Pons (tissue), 1 donor: ENCODE results near the gene IFI27L2.
"Not testable (repeated sequence)": the region's sequence is repeated elsewhere in the genome, so short reads cannot be mapped to it uniquely, and the experiment has no call there.

Source experiments
- DNase-seq: peaks from one replicate; pipeline ENCODE4 v3.0.0-alpha.2; 2016; ENCODE audit warnings: low spot score

Gene IFI27L2

GRCh38 chr14:94129111-94129757 is at the start of gene IFI27L2:
TSS of gene IFI27L2 (minus strand) at chr14:94129604. CDS start at chr14:94129564, 40 bp downstream.
- DNase-seq: peak; percentile 89

DNA sequence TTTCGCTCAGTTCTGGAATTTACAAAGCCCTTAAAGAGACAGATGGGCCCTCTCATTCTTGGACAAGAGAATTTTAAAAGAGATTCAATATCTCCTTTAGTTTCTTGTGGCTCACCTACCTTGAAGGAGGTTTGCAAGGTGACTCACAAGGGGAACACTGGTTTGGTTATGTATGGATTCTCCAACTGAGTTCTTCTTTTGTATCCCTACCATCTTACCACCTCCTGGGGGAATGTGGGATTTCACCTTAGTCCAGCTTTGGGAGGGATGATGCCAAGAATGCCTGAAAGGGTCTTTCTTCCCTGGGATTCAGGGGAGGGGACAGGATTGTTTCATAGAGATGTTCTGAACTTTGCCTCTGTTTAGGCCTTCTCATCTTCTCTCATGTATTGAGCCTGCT is 48.4 kb upstream of the IFI27L2 start:
- no peak for DNase-seq

DNA sequence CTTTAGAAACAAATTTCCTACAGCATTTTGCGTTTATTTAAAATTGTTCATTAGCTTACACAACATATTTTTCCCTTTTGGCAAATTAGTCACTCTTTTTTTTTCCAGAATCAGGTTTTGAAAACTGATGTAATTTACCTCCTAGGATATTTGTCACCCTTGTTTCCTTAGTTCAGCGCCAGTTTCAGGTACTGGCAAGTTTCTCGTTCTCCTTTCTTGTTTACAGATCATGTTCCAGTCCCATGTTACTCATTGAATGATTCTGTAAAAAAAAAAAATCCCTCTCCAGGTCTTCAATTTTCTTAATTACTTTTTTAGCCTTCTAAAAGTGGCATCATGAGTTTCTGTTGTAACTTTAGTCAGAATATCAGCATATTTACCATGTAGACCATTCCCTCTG is 47.4 kb upstream of the IFI27L2 start:
- DNase-seq: no peak

GRCh38 chr14:94175747-94176146 is 46.3 kb upstream of the IFI27L2 start:
- DNase-seq: no peak

DNA sequence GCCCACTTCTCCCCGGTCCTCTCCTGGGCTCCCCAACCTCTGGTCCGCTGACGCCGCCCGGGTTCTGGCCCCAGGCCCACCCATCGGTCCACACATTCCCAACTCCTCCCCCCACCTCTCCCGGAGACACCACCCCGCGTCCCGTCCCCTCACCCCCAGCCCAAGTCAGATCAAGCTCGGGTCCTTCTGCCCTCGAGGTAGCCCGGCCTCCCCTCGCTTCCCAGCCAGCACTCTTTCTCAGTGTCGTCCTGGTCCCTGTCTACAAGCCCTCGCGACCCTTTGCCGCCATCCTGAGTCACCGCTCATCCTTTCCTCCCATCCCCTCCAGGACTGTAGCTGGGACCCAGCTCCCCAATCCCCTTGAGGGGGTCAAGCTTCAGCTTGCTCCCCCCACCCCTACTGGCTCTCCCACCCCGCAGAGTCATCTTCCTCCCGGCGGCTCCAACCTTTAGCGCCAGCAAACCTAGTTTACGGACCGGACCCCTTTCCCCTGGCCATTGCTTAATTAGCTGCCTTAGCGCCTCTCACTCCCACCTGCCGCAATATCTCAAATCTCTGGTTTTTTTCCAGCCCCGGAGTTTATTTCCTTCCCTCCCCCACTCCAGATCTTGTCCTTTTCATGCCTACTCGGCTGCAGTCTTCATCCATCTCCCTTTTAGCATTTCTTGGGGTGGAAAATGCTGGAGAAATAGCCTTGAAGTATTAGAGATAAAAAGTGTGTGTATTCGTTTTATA is 45.8 kb upstream of the IFI27L2 start:
- no peak for DNase-seq

DNA sequence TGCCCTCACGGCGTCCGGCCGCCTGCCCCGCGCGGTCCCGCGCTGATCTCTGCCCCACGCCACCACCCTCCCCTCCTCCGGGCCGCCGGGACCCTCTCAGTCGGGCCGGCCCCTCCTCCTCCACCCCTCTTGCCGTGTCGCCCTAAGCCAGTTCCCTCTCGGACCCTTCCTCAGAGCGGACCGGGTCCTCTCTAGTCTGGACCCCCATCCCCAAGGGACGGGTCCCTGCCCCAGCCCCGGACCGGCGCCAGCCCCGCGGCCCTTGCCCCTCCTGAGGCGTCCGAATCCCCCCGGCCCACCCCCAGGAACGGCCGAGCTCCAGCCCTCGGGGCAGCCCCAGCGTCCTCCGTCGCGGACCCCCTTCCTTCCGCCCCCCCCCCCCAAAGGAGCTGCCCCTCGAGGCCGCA is 45.2 kb upstream of the IFI27L2 start:
- DNase-seq: no peak

GRCh38 chr14:94173885-94174603 is 44.6 kb upstream of the IFI27L2 start, which contains the start of gene PPP4R4:
TSS of gene PPP4R4 (plus strand) at chr14:94174322. CDS start at chr14:94174466, 144 bp downstream.
- DNase-seq: peak; percentile 68

DNA sequence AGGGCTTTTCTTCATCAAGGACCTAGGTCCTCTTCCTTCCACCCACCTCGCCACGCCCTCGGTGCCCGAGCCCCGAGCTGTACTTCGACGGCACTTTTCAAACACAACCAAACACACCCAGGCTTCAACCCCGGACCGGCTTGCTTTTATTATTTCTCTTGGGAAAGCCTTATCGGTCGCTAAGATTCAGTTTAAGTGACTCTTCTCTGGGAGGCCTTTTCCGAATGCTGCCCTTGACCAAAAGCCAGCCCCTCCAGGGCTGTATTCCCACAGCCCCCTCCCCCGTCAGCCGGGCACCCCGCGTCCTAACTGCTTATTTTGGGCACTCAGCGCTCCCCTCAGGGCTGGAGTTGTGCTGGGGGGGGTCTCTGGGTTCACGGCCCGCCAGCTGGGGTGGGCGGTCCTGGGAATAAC is 44.1 kb upstream of the IFI27L2 start:
- DNase-seq: no peak

GRCh38 chr14:94172545-94172944 is 43.1 kb upstream of the IFI27L2 start:
- DNase-seq: no peak

- no peak for DNase-seq
These were observed 41.8 kb upstream of the IFI27L2 start for GRCh38 chr14:94171208-94171607.

- no peak for DNase-seq
These were observed 40.7 kb upstream of the IFI27L2 start for GRCh38 chr14:94170136-94170535.

- no peak for DNase-seq
These were observed 36.3 kb upstream of the IFI27L2 start for GRCh38 chr14:94165744-94166143.

- DNase-seq: no peak
These were observed 35.5 kb upstream of the IFI27L2 start for GRCh38 chr14:94164685-94165431.

DNA sequence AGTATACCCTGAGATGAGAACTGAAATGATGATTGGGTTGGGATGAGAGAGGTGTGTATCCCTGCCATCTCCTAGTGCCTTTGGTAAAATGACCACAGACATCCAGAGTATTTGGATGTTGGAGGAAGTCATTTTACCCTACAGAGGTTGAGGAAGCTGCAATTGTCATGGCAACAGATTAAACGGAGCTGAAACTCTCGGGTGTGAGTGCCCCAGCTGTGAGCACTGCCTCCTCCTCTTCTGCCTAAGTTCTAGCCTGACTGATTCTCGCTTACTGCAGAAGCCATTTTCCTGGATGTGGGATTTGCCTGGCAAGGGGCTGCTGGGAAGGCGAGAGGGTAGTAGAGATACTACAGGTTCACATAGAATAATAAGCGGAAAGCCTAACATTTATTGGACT is 34.4 kb upstream of the IFI27L2 start:
- DNase-seq: no peak

- no peak for DNase-seq
These were observed 33.1 kb upstream of the IFI27L2 start for GRCh38 chr14:94162466-94162865.

DNA sequence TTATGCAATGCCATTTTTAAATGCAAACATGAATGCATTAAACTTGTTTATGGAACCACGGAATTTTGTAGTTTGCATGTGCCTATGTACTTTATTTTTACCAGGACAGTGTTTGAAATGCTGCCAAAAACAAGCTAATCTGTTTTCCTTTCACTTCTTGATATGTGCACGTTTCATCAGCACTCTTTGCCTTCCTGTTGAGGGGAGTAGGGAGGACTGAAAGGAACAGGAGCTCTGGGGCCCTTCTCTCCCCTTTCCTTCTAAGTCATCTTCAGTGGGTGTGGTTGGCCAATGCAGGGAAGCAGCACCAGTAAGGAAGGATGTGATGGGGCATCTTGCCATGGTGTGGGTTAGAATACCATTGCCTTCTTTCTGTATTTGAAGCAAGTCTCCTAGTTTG is 32.6 kb upstream of the IFI27L2 start:
- no peak for DNase-seq

- no peak for DNase-seq
These were observed 31.7 kb upstream of the IFI27L2 start for GRCh38 chr14:94161058-94161457.

DNA sequence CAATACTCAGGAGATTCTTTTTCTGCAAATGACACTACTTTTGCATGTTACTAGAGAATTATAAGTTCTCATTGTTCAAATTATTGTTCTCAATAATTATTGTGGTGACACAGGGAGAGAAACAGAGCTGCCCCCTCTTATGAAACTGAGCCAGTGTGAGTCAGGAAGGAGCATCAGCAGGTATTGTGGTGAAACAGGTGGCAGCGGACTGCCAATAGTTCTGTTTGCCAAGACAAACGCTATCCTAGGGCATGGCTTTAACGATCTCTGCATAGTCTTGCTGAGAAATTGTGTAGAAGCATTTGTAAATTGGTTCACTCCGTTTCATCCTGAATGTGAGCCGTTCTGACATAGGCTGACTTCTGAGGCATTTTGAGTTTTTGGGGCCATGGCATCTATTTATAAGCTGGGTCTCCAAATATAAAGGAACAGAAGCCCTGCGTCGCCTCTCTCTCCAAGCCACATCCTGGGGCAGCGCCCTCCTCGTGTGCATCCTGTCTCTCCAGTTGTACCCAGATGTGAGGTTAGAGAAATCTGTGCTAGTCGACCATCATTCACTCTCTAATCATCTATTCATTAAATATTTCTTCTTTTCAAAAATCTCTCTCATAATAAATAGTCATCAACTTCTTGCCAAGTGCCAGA is 29.0 kb upstream of the IFI27L2 start:
- DNase-seq: no peak

DNA sequence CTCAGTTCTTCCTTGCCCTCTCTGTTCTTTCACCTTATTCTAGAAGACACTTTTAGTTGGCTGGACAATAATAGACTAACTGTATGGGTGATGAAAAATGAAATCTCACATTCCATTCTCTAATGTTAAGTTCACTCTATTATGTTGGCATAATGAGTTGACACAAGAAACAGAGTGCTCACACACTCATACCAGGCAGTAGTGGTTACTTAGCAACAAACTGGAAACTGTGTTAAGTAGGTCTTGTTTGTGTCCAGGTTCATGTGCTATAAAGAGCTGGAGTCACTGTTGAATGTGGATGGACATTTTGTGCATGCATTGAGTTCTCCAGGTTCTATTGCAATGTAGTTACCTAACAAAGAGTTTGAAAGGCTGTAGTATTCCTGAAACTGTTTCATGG is 27.8 kb upstream of the IFI27L2 start:
- DNase-seq: no peak

DNA sequence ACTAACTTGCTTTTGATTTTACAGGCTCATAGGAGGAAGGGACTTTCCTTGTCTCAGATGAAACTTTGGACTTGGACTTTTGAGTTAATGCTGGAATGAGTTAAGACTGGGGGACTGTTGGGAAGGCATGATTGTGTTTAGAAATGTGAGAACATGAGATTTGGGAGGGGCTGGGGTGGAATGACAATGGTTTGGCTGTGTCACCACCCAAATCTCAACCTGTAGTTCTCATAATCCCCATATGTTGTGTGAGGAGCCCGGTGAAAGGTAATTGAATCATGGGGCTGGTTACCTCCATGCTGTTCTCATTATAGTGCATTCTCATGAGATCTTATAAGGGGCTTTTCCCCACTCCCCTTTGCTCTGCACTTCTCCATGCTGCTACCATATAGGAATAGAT is 26.7 kb upstream of the IFI27L2 start:
- DNase-seq: not testable (repeated sequence)

DNA sequence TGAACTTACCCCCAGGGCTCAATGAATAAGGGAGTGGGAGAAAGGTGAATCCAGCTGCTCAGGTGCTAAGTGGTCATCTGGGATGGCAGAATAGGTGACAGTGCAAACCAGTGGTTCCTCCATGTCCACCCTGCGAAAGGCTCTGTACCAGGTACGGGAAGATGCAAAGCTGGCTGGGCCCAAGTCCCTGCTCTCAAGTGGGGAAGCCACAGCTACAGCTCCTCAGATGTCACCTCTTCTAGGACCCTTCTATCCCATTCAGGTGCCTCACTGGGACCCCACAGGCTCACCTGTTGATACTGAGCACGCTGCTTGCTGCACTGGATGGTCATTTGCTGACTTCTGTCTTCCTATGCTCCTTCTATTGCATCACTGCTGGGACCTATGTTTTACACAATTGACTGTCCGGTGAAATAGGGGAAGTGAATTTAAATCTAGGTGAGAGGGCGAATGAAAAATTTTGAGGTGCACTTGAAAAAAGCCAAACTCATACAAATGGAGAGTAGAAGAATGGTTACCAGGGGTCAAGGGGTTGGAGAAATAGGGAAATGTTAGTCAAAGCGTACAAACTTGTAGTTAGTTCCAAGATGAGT is 24.4 kb upstream of the IFI27L2 start:
- no peak for DNase-seq
